ENCODE measurements around the gene AUP1.

DNA sequence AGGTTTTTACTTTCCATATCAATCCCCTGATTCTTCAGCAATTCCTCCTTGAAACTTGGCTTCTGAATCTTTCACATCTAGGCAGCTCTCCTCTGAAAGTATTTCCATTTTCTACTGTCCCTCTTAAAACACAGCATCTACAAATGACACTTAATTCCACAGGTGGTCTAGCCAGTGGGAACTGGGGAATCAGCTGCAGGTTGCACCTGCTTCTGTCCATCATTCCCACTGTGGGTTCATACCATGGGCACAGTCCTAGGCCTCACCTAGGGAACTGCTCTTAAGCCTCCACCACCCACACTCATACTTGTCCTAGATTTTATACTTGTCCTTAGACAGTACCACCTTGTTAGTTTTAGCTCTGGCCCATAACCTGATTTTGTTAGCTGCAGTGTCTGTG, 22.0 kb upstream of the AUP1 start:
- no peak for TF ChIP-seq SNAI2 (CRISPR knock-in tag; IDR thresholded peaks at IDR 0.05)
- TF ChIP-seq BACH2 (CRISPR knock-in tag; IDR thresholded peaks at IDR 0.05; ENCODE audit: borderline replicate concordance), result no peak
- TF ChIP-seq, protein P1, sequence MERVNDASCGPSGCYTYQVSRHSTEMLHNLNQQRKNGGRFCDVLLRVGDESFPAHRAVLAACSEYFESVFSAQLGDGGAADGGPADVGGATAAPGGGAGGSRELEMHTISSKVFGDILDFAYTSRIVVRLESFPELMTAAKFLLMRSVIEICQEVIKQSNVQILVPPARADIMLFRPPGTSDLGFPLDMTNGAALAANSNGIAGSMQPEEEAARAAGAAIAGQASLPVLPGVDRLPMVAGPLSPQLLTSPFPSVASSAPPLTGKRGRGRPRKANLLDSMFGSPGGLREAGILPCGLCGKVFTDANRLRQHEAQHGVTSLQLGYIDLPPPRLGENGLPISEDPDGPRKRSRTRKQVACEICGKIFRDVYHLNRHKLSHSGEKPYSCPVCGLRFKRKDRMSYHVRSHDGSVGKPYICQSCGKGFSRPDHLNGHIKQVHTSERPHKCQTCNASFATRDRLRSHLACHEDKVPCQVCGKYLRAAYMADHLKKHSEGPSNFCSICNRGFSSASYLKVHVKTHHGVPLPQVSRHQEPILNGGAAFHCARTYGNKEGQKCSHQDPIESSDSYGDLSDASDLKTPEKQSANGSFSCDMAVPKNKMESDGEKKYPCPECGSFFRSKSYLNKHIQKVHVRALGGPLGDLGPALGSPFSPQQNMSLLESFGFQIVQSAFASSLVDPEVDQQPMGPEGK (CRISPR knock-in tag; IDR thresholded peaks at IDR 0.05; ENCODE audit: borderline replicate concordance), result no peak
- TF ChIP-seq ZFP30 (CRISPR knock-in tag; IDR thresholded peaks at IDR 0.05), result no peak
- no peak for TF ChIP-seq TCF4 (CRISPR knock-in tag; IDR thresholded peaks at IDR 0.05; ENCODE audit: borderline replicate concordance)
- TF ChIP-seq ESRRG (CRISPR knock-in tag; IDR thresholded peaks at IDR 0.05), result no peak
- no peak for TF ChIP-seq RARB (CRISPR knock-in tag; IDR thresholded peaks at IDR 0.05)
- no peak for TF ChIP-seq ARNTL (CRISPR knock-in tag; IDR thresholded peaks at IDR 0.05; ENCODE audit: borderline replicate concordance, low read depth)
- no peak for TF ChIP-seq ZFP3 (CRISPR knock-in tag; IDR thresholded peaks at IDR 0.05)

Measured in SK-N-SH treated with all-trans-retinoic acid at 6 μM for 48 hours (cell line).